HG03354 (cell line): ENCODE measurements around the gene SLC16A13.
"Not testable (repeated sequence)": the region's sequence is repeated elsewhere in the genome, so short reads cannot be mapped to it uniquely, and the experiment has no call there.

Source experiments
- ATAC-seq: cut with Tn5 transposase; IDR thresholded peaks from one replicate; pipeline ENCODE4 v1.9.1; 2021; ENCODE audit warnings: mild to moderate bottlenecking; ENCODE audit not compliant: unreplicated experiment, poor library complexity, severe bottlenecking

SLC16A13 gene

GRCh38 chr17:7035591-7036368 lies at the start of gene SLC16A13:
Gene SLC16A13 (plus strand): TSS chr17:7036015. CDS start chr17:7036383, 368 bp downstream.
- ATAC-seq: peak; percentile 91

- no peak for ATAC-seq
These were observed 49.1 kb upstream of the SLC16A13 start for GRCh38 chr17:6986676-6987075.

GRCh38 chr17:6989779-6990178 lies 46.0 kb upstream of the SLC16A13 start:
- no peak for ATAC-seq

DNA sequence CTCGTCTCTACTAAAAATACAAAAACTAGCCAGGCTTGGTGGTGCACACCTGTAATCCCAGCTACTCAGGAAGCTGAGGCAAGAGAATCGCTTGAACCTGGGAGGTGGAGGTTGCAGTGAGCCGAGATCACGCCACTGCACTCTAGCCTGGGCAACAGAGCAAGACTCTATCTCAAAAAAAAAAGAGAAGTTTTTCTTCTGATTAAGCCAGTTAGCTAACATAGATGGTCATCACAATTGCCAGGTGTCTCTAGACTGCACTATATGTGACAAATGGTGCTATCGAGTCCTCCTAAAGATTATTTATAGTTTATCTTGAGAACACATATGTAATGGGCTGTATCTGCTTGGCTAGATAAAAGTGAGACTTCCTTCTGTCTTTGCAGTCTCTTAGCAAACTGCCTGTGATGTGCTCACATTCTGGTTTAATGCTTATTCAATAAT lies 42.2 kb upstream of the SLC16A13 start:
- ATAC-seq: not testable (repeated sequence)

- no peak for ATAC-seq
These were observed 41.7 kb upstream of the SLC16A13 start for GRCh38 chr17:6994118-6994598.

GRCh38 chr17:6994666-6995256 lies 41.1 kb upstream of the SLC16A13 start:
- ATAC-seq: no peak

- ATAC-seq: no peak
These were observed 40.1 kb upstream of the SLC16A13 start, which contains the start of gene ALOX12 for GRCh38 chr17:6995500-6996255. Gene ALOX12 (plus strand): TSS chr17:6996049. CDS start chr17:6996118, 69 bp downstream.

DNA sequence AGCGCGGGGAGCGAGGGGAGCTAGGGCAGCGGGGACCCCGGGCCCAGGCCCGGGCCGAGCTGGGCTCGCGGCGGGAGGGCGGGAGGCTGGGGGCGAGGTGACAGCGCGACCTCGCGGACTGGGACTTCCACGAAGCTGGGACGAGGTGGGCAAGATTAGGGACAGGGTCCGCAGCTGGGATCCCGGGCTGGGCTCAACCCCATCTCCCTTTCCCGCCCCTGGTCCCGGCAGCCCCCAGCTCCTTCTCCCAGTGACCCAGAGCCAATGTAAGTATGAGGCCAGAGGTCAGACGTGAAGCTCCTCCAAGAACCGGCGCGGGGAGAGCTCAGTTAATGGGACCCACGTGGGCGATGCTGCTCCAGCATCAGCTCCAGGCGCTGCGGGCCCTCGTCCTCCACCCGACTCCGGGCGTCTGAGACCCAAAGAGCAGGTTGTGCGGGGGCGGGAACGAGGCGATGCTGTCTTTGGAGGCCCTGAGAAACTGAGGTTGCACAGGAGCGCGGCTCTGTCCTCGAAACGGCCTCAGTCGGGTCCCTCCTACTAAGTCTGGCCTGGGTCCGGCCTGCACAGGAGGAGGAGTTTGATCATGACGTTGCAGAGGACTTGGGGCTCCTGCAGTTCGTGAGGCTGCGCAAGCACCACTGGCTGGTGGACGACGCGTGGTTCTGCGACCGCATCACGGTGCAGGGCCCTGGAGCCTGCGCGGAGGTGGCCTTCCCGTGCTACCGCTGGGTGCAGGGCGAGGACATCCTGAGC lies 39.4 kb upstream of the SLC16A13 start:
- no peak for ATAC-seq

- no peak for ATAC-seq
These were observed 38.6 kb upstream of the SLC16A13 start for GRCh38 chr17:6997171-6997570.

GRCh38 chr17:6998855-6999508 lies 36.8 kb upstream of the SLC16A13 start:
- no peak for ATAC-seq

- no peak for ATAC-seq
These were observed 34.4 kb upstream of the SLC16A13 start for GRCh38 chr17:7001318-7001961.

DNA sequence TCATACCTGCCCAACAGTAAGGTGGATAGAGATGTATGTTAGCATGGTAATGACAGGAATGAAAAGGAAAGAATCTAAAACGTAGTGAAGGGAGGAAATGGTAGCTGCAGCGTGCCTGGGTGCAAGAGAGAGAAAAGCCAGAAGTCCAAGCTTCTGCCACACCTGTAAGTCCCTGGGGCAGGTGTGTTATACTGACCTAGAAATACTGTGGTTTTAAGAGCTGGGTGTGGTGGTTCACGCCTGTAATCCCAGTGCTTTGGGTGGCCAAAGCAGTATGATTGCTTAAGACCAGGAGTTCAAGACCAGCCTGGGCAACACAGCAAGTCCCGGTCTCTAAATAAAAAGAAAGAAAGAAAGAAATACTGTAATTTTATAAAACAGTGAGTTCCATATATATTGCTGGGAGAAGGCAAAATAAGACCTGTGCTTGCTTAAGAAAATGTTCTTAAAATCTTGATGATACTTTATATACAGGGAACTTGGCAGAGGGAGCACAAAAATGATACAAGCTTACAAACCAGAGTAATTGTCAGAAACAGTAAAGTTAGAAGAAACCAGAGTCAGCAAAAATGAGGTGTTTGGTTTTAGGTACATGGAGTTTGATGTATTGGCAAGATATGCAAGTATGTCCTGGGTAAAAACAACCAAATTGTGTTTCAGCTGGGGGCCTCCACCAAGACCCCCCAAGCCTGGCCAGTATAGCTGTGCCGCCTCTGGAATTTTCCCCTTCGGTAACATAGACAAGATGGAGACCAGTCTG lies 33.3 kb upstream of the SLC16A13 start:
- no peak for ATAC-seq

GRCh38 chr17:7003745-7004144 lies 32.1 kb upstream of the SLC16A13 start:
- ATAC-seq: no peak

DNA sequence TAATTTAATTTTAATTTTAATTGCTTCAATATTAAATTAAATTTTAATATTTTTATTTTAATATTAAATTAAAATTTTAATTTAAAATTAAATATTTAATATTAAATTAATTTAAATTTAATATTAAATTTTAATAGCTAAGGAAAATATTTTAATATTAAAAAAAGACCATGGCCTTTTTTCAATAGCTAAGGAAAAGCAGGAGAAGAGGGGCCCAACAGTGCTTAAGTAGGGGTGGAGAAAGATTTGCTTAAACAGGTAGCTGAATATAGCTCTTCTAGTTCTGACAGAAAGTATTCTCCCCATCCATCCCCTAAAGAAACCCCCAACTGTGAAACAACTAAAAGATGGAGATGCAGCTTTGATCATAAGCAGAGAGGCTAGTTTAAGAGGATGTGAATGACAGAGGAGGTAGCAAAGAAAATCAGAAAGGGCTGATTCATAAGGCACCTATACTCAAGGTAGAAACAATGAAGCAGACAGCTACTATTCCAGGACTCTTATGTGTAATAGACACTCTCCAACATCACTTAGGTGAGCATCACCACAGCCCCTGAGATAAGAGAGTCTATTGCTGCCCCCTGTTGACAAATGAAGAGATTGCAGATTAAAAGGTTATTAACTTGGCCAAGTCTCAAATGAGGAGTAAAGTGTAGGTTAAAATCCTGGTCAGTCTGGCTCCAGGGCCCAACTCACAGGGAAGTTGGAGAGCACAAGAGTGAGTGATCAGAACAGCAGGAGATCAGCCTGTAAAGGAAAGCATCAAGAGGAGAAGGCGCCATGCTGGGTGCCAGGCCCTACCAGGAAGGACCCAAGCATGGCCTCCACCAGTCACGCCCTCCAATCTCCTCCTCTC lies 31.2 kb upstream of the SLC16A13 start:
- ATAC-seq: peak; percentile 66

GRCh38 chr17:7005716-7006115 lies 30.1 kb upstream of the SLC16A13 start:
- no peak for ATAC-seq

- ATAC-seq: no peak
These were observed 28.7 kb upstream of the SLC16A13 start for GRCh38 chr17:7007143-7007542.

- ATAC-seq: no peak
These were observed 25.3 kb upstream of the SLC16A13 start for GRCh38 chr17:7010523-7010922.
